Measurements from ENCODE around the gene PES1.
"Not testable (repeated sequence)": the region's sequence is repeated elsewhere in the genome, so short reads cannot be mapped to it uniquely, and the experiment has no call there.

Gene PES1

GRCh38 chr22:30634471-30635233 lies 42.9 kb upstream of the PES1 start:
- peak; percentile 91 for TF ChIP-seq CTCF (IDR thresholded peaks at IDR 0.05; ENCODE audit: insufficient read depth, low read depth, low read length, missing control alignments)
- DNase-seq (ENCODE audit: low read depth), result peak; percentile 89
- peak overlapping the region; percentile 31 for H3K4me3 ChIP-seq (ENCODE audit: low read length)

- H3K4me3 ChIP-seq (ENCODE audit: low read length), result not testable (repeated sequence)
Measured at GRCh38 chr22:30631469-30631868, 39.8 kb upstream of the PES1 start.

GRCh38 chr22:30628491-30628890 lies 36.8 kb upstream of the PES1 start:
- no peak overlapping the region for H3K4me3 ChIP-seq (ENCODE audit: low read length)
- no peak for TF ChIP-seq CTCF (IDR thresholded peaks at IDR 0.05; ENCODE audit: insufficient read depth, low read depth, low read length, missing control alignments)
- no peak for DNase-seq (ENCODE audit: low read depth)

More at GRCh38 chr22:30631469-30631868, 39.8 kb upstream of the PES1 start:
- DNase-seq (ENCODE audit: low read depth), result not testable (repeated sequence)

GRCh38 chr22:30627471-30627870 lies 35.8 kb upstream of the PES1 start:
- H3K4me3 ChIP-seq (ENCODE audit: low read length), result no peak overlapping the region
- TF ChIP-seq CTCF (IDR thresholded peaks at IDR 0.05; ENCODE audit: insufficient read depth, low read depth, low read length, missing control alignments), result no peak
- DNase-seq (ENCODE audit: low read depth), result no peak

- TF ChIP-seq CTCF (IDR thresholded peaks at IDR 0.05; ENCODE audit: insufficient read depth, low read depth, low read length, missing control alignments), result no peak
- no peak for DNase-seq (ENCODE audit: low read depth)
Measured at GRCh38 chr22:30626413-30626812, 34.7 kb upstream of the PES1 start.

GRCh38 chr22:30619909-30620308 lies 28.2 kb upstream of the PES1 start:
- not testable (repeated sequence) for DNase-seq (ENCODE audit: low read depth); H3K4me3 ChIP-seq (ENCODE audit: low read length)

More at GRCh38 chr22:30626413-30626812, 34.7 kb upstream of the PES1 start:
- no peak overlapping the region for H3K4me3 ChIP-seq (ENCODE audit: low read length)

GRCh38 chr22:30617819-30618218 lies 26.1 kb upstream of the PES1 start:
- TF ChIP-seq CTCF (IDR thresholded peaks at IDR 0.05; ENCODE audit: insufficient read depth, low read depth, low read length, missing control alignments), result no peak
- DNase-seq (ENCODE audit: low read depth), result no peak
- H3K4me3 ChIP-seq (ENCODE audit: low read length), result no peak overlapping the region

- TF ChIP-seq CTCF (IDR thresholded peaks at IDR 0.05; ENCODE audit: insufficient read depth, low read depth, low read length, missing control alignments), result no peak
- no peak for DNase-seq (ENCODE audit: low read depth)
- no peak overlapping the region for H3K4me3 ChIP-seq (ENCODE audit: low read length)
Measured at GRCh38 chr22:30615543-30615954, 23.8 kb upstream of the PES1 start.
